Heart left ventricle (tissue), 16 donors: ENCODE results near the gene ANKRD40CL. TPM values are rescaled to one million over a fixed set of nuclear protein-coding genes. Genes with fewer than 3 reads are reported as not detected.

ENCODE experiments used
- ATAC-seq, 4 donors: fragments of 200-7000 bp; cut with Tn5 transposase; one replicate each; pipeline ENCODE4 v1.9.1; 2020 to 2022; ENCODE audit warnings: moderate library complexity in 4 of 4, mild to moderate bottlenecking in 3 of 4, moderate number of reproducible peaks in 1 of 4
- DNase-seq, 5 donors: peaks; one replicate each; pipeline ENCODE4 v3.0.0-alpha.2; 2020
- H3K27ac ChIP-seq, 12 donors: fragments of 200-600 bp; sonication (generic) in 4 of 12; one replicate each; pipeline versions ENCODE4 v1.5.0 to v1.8.0; 2016 to 2022; ENCODE audit warnings: mild to moderate bottlenecking in 2 of 12
- H3K27me3 ChIP-seq, 9 donors: fragments of 200-600 bp; sonication (generic) in 2 of 9; one replicate each; pipeline versions ENCODE4 v1.5.1 to v1.8.0; 2016 to 2022; ENCODE audit warnings: mild to moderate bottlenecking in 3 of 9
- H3K36me3 ChIP-seq, 9 donors: fragments of 200-600 bp; sonication (generic) in 2 of 9; one replicate each; pipeline versions ENCODE4 v1.5.0 to v1.8.0; 2018 to 2022; ENCODE audit warnings: mild to moderate bottlenecking in 2 of 9
- H3K4me1 ChIP-seq, 12 donors: fragments of 200-600 bp; sonication (generic) in 4 of 12; one replicate each; pipeline versions ENCODE4 v1.5.0 to v1.8.0; 2016 to 2022; ENCODE audit warnings: mild to moderate bottlenecking in 3 of 12
- H3K4me3 ChIP-seq, 12 donors: fragments of 200-600 bp; sonication (generic) in 4 of 12; one replicate each; pipeline versions ENCODE4 v1.5.0 to v1.8.0; 2017 to 2022; ENCODE audit warnings: mild to moderate bottlenecking in 9 of 12, moderate library complexity in 4 of 12
- H3K9me3 ChIP-seq, 12 donors: fragments of 200-600 bp; sonication (generic) in 4 of 12; one replicate each; pipeline versions ENCODE4 v1.5.0 to v1.8.0; 2016 to 2022; ENCODE audit warnings: mild to moderate bottlenecking in 1 of 12
- CTCF ChIP-seq, 12 donors: fragments of 200-600 bp; sonication (generic) in 4 of 12; IDR thresholded peaks; one replicate each; pipeline versions ENCODE4 v1.5.0 to v1.8.0; 2018 to 2022; ENCODE audit warnings: antibody characterized with exemption in 12 of 12, mild to moderate bottlenecking in 5 of 12
- POLR2A ChIP-seq, 2 donors: fragments of 450-650 bp; IDR thresholded peaks; one replicate each; pipeline ENCODE4 v1.6.1; 2017; ENCODE audit warnings: antibody characterized with exemption in 2 of 2, mild to moderate bottlenecking in 2 of 2, moderate library complexity in 2 of 2
- WGBS, 4 donors: extraction: QIAGEN DNeasy Blood & Tissue Kit in 2 of 4; methylation state at CpG; one replicate each; pipeline versions ENCODE4 v1.1.5 to v1.1.7; 2013 to 2018; 5-methylcytosine and 5-hydroxymethylcytosine counted together
- intact Hi-C, 10 donors: fragments of 100-400 bp; cut with DNase I; formaldehyde crosslinking; loops; one replicate each; pipeline versions ENCODE4 v1.11.1 to v1.14.2; 2022
- long read RNA-seq, 3 donors: library from polyadenylated mRNA; unstranded; transcript quantifications; one replicate each; pipeline ENCODE4 v2.0.0, GENCODE V29; 2020 to 2021
- polyA plus RNA-seq, 2 donors: library from polyadenylated mRNA; stranded (reverse); fragments of 200-250 nt; gene quantifications; one replicate each; pipeline ENCODE4 v1.2.3, GENCODE V29; 2013
- total RNA-seq, 9 donors: library from RNA; depleted of rRNA in 2 of 9; stranded (reverse); fragments of >200 nt in 2 of 9; fragmentation: NEBNext Ultra II Directional in 3 of 9; extraction: Animal tissue kit (Norgen Biotek cat#: 25700) in 3 of 9; gene quantifications; one replicate each; pipeline versions ENCODE4 v1.1.0 to v1.2.4, GENCODE V29; 2016 to 2023
- donor health status: ischemic (EF 13 %, LVEDD 7.1; RV severe dilation, severe dysfunction).
- donor health status: healthy with polysubstance abuse.
- donor health status: DM: no; HTN: yes; CAD: no.
- donor health status: DM: no; HTN: no; CAD: no.
- donor health status: ischemic (EF 25% LVEDD 6.9; RV normal size, moderate dysfunction).
- donor health status: ischemic (EF 25% LVEDD 5.7; RV mildly dilated, moderate dysfunction).
- donor health status: healthy.
- donor health status: DM: yes; HTN: yes; CAD: no.
- donor health status: ischemic (EF 35%, LVEDD 5.7; RV mildly dilated, moderate dysfunction).
- donor health status: nonischemic (EF 11% LVEDD 7.7; RV severe dilation, severe dysfunction).
- donor health status: DM: yes; HTN: yes; CAD: no.
- donor health status: PGD.
- donor health status: ischemic (EF 29% LVEDD 5.4; RV normal size, mild dysfunction).
- donor health status: nonischemic (EF 23%, LVEDD 6.1; RV moderate dilation, normal function).

ANKRD40CL gene
- not detected for total RNA-seq
- not detected for polyA plus RNA-seq
- long read RNA-seq, donor 1: 0 reads
- long read RNA-seq, donor 2: 0 reads
- long read RNA-seq, donor 3: 0 reads

GRCh38 chr17:50767446-50767845 is at the start of gene ANKRD40CL:
ANKRD40CL (minus strand) TSS chr17:50767518; CDS start chr17:50766913, 605 bp downstream.
- no peak for ATAC-seq
- peaks cover 0 to 38% (median 16%) of the 10 kb centered on the region in 12 donors for H3K4me1 ChIP-seq

DNA sequence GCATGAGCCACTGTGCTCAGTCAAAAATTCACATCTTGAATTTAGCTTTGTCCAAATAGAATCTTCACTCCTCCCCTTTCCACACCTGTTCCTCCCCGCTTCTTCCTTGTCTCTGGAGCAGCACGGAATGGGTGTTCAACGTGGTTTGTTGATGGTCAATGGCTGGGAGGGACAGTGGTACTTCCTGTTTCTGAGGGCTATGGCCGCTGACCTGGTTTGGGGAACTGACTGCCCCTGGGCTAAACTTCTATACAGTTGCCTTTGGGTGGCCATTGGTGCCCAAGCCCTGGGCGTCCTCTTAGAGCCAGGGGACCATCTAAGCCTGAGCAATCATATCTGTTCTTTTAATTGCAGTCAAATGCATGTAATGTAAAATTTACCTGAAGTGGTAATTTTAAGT is 49.0 kb upstream of the ANKRD40CL start:
- Histone ChIP-seq H3K27ac (no peak overlapping the region), H3K4me3 (no peak overlapping the region), H3K27me3 (peaks cover 0 to 8% (median 0%) of the 10 kb centered on the region in 9 donors), H3K4me1 (peaks cover 0 to 8% (median 0%) of the 10 kb centered on the region in 12 donors), H3K36me3 (no peaks in the 10 kb centered on the region), H3K9me3 (no peaks in the 10 kb centered on the region)
- DNase-seq (no peak), ATAC-seq (no peak)
- TF ChIP-seq CTCF (IDR thresholded peaks at IDR 0.05) (no peak), POLR2A (IDR thresholded peaks at IDR 0.05) (no peak)
- intact Hi-C loops: loop anchor here in 2 of 10 donors (1.0 to 2.0 kb wide), 2 partner anchors 12 to 25 kb away; no protein-coding TSS in a partner anchor
- 83 to 89% (median 85%) methylated on average over 5 of the region's 5 CpGs for WGBS, 4 donors

More at GRCh38 chr17:50767446-50767845, at the start of gene ANKRD40CL:
- Histone ChIP-seq H3K27ac (no peak within 1 kb of the TSS), H3K27me3 (no peaks in the 10 kb centered on the region), H3K4me3 (no peak within 1 kb of the TSS), H3K36me3 (no peaks in the 10 kb centered on the region), H3K9me3 (no peaks in the 10 kb centered on the region)
- no peak for DNase-seq
- intact Hi-C loops: no loop called here
- 89 to 95% (median 92%) methylated on average over 9 of the region's 9 CpGs for WGBS, 4 donors
- no peak for TF ChIP-seq CTCF (IDR thresholded peaks at IDR 0.05)
- TF ChIP-seq POLR2A (IDR thresholded peaks at IDR 0.05): no peak

- 49 to 62% (median 53%) methylated on average over 3 of the region's 3 CpGs for WGBS, 4 donors
- intact Hi-C loops: no loop called here
Observed at GRCh38 chr17:50815400-50815799, 48.1 kb upstream of the ANKRD40CL start.

DNA sequence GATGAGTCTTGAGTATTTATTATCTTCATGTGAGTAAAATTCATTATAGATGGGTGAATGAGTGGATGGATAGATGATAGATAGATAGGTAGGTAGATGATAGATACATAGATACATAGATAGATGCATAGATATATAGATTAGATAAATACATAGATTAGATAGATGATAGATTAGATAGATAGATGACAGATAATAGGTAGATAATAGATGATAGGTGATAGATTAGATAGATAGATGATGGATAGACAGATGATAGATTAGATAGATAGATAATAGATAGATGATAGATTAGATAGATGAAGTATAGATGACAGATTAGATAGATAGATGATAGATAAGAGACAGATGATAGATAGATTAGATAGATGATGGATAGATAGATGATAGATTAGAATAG is 46.3 kb upstream of the ANKRD40CL start:
- DNase-seq: no peak
- H3K4me1 ChIP-seq: peaks cover 0 to 8% (median 0%) of the 10 kb centered on the region in 12 donors
- TF ChIP-seq POLR2A (IDR thresholded peaks at IDR 0.05) (no peak), CTCF (IDR thresholded peaks at IDR 0.05) (no peak)
- no peak for ATAC-seq
- H3K9me3 ChIP-seq: no peaks in the 10 kb centered on the region
- intact Hi-C loops: no loop called here
- no peak overlapping the region for H3K27ac ChIP-seq
- peaks cover 0 to 8% (median 0%) of the 10 kb centered on the region in 9 donors for H3K27me3 ChIP-seq
- no peaks in the 10 kb centered on the region for H3K36me3 ChIP-seq
- H3K4me3 ChIP-seq: no peak overlapping the region

More at GRCh38 chr17:50815400-50815799, 48.1 kb upstream of the ANKRD40CL start:
- no peaks in the 10 kb centered on the region for H3K36me3 ChIP-seq
- H3K27ac ChIP-seq: no peak overlapping the region
- ATAC-seq: no peak
- TF ChIP-seq POLR2A (IDR thresholded peaks at IDR 0.05) (no peak), CTCF (IDR thresholded peaks at IDR 0.05) (no peak)
- DNase-seq: no peak
- H3K4me3 ChIP-seq: no peak overlapping the region
- no peaks in the 10 kb centered on the region for H3K9me3 ChIP-seq
- peaks cover 0 to 8% (median 0%) of the 10 kb centered on the region in 9 donors for H3K27me3 ChIP-seq
- peaks cover 0 to 8% (median 0%) of the 10 kb centered on the region in 12 donors for H3K4me1 ChIP-seq
